ENCODE results near the gene XPR1. TPM values are rescaled to one million over a fixed set of nuclear protein-coding genes. Genes with fewer than 3 reads are reported as not detected.

Gene XPR1
- total and polyA plus RNA-seq, 10 of the 15 experiments (the other 5 are each of a cell fraction or from before 2014, with no cell fraction given), result 1.1 to 33.9 (median 11.3) TPM

GRCh38 chr1:180585994-180586359 lies 45.8 kb upstream of the XPR1 start (continued):
- TF ChIP-seq, protein P1, sequence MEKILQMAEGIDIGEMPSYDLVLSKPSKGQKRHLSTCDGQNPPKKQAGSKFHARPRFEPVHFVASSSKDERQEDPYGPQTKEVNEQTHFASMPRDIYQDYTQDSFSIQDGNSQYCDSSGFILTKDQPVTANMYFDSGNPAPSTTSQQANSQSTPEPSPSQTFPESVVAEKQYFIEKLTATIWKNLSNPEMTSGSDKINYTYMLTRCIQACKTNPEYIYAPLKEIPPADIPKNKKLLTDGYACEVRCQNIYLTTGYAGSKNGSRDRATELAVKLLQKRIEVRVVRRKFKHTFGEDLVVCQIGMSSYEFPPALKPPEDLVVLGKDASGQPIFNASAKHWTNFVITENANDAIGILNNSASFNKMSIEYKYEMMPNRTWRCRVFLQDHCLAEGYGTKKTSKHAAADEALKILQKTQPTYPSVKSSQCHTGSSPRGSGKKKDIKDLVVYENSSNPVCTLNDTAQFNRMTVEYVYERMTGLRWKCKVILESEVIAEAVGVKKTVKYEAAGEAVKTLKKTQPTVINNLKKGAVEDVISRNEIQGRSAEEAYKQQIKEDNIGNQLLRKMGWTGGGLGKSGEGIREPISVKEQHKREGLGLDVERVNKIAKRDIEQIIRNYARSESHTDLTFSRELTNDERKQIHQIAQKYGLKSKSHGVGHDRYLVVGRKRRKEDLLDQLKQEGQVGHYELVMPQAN (conservative IDR thresholded peaks at IDR 0.05), result no peak
- no peak for TF ChIP-seq ZNF24 (IDR thresholded peaks at IDR 0.05)
- TF ChIP-seq CREM (IDR thresholded peaks at IDR 0.05; ENCODE audit: low read depth), result no peak

- in situ Hi-C loops (cut with MboI), result no loop called here
- RAD21 ChIA-PET (ENCODE audit: unreplicated experiment), result no interaction called here
- CTCF ChIA-PET, result interaction anchor here (0.6 kb wide), 1 partner anchor 34 kb away, joined by 3 read pairs; no protein-coding TSS in a partner anchor
- H3K4me2 ChIP-seq (ENCODE audit: control insufficient read depth, insufficient read depth), result no peak overlapping the region
- H3K36me3 ChIP-seq (ENCODE audit: control insufficient read depth in 2 of 2, insufficient read depth in 2 of 2, low read length in 1 of 2), result no peaks in the 10 kb centered on the region
- SMC1A ChIA-PET (ENCODE audit: uncharacterized antibody, unreplicated experiment), result interaction anchor here (0.9 to 1.6 kb wide), 4 partner anchors 8 to 388 kb away, joined by 3 to 5 read pairs (median 4); no protein-coding TSS in a partner anchor
- ATAC-seq, result no peak
- H3K27me3 ChIP-seq (replicated peaks in 1 of 2; ENCODE audit: control insufficient read depth in 2 of 2, insufficient read depth in 2 of 2, low read length in 1 of 2), result no peaks in the 10 kb centered on the region; a peak in 1 of 4 replicates
- H3K9me3 ChIP-seq (replicated peaks; ENCODE audit: control insufficient read depth, insufficient read depth, low read length), result no peaks in the 10 kb centered on the region
- intact Hi-C loops (cut with micrococcal nuclease; ENCODE audit: unreplicated experiment), result no loop called here
- no peaks in the 10 kb centered on the region for H3K4me1 ChIP-seq (ENCODE audit: control insufficient read depth, insufficient read depth, low read length)
- POLR2A ChIA-PET, result no interaction called here
- H3K79me2 ChIP-seq (ENCODE audit: control insufficient read depth, insufficient read depth, low read length), result no peaks in the 10 kb centered on the region
- no peak overlapping the region for H3K27ac ChIP-seq (ENCODE audit: control insufficient read depth, insufficient read depth)
- WGBS (ENCODE audit: insufficient coverage, insufficient replicate concordance, low lambda C conversion rate, missing lambda C conversion rate), result 0% methylated on average over 1 of the region's 1 CpG
- H2AFZ ChIP-seq (ENCODE audit: control insufficient read depth, low read depth, low read length), result no peak overlapping the region
- TF ChIP-seq YBX1 (IDR thresholded peaks at IDR 0.05) (no peak), HDAC2 (IDR thresholded peaks at IDR 0.05) (no peak), SREBF1 (IDR thresholded peaks at IDR 0.05; ENCODE audit: low read length) (no peak), RBBP5 (conservative IDR thresholded peaks at IDR 0.05) (no peak), ZZZ3 (IDR thresholded peaks at IDR 0.05; ENCODE audit: control insufficient read depth, insufficient read length, low read depth) (no peak), TARDBP (IDR thresholded peaks at IDR 0.05; ENCODE audit: borderline replicate concordance) (no peak)
- TF ChIP-seq, protein P2, sequence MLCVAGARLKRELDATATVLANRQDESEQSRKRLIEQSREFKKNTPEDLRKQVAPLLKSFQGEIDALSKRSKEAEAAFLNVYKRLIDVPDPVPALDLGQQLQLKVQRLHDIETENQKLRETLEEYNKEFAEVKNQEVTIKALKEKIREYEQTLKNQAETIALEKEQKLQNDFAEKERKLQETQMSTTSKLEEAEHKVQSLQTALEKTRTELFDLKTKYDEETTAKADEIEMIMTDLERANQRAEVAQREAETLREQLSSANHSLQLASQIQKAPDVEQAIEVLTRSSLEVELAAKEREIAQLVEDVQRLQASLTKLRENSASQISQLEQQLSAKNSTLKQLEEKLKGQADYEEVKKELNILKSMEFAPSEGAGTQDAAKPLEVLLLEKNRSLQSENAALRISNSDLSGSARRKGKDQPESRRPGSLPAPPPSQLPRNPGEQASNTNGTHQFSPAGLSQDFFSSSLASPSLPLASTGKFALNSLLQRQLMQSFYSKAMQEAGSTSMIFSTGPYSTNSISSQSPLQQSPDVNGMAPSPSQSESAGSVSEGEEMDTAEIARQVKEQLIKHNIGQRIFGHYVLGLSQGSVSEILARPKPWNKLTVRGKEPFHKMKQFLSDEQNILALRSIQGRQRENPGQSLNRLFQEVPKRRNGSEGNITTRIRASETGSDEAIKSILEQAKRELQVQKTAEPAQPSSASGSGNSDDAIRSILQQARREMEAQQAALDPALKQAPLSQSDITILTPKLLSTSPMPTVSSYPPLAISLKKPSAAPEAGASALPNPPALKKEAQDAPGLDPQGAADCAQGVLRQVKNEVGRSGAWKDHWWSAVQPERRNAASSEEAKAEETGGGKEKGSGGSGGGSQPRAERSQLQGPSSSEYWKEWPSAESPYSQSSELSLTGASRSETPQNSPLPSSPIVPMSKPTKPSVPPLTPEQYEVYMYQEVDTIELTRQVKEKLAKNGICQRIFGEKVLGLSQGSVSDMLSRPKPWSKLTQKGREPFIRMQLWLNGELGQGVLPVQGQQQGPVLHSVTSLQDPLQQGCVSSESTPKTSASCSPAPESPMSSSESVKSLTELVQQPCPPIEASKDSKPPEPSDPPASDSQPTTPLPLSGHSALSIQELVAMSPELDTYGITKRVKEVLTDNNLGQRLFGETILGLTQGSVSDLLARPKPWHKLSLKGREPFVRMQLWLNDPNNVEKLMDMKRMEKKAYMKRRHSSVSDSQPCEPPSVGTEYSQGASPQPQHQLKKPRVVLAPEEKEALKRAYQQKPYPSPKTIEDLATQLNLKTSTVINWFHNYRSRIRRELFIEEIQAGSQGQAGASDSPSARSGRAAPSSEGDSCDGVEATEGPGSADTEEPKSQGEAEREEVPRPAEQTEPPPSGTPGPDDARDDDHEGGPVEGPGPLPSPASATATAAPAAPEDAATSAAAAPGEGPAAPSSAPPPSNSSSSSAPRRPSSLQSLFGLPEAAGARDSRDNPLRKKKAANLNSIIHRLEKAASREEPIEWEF (IDR thresholded peaks at IDR 0.05; ENCODE audit: insufficient replicate concordance, low read depth, low read length), result no peak
- no peak overlapping the region for H3K4me3 ChIP-seq
- no TSS peak for BruUV-seq (replicated peaks)
- H3K9ac ChIP-seq (ENCODE audit: control insufficient read depth, insufficient read depth, low read length), result no peak overlapping the region
- H4K20me1 ChIP-seq (ENCODE audit: control insufficient read depth, insufficient read depth), result no peaks in the 10 kb centered on the region
- no peak for DNase-seq (ENCODE audit: low read depth, low spot score)
- FAIRE-seq, result no peak
Observed at GRCh38 chr1:180586671-180587155, 45.1 kb upstream of the XPR1 start.
